HG03139 (cell line): ENCODE data around the gene MRTFA.
"Not testable (repeated sequence)": the region's sequence is repeated elsewhere in the genome, so short reads cannot be mapped to it uniquely, and the experiment has no call there.

Source experiments
- ATAC-seq: cut with Tn5 transposase; IDR thresholded peaks from one replicate; pipeline ENCODE4 v1.9.1; 2021; ENCODE audit not compliant: unreplicated experiment

MRTFA gene

DNA sequence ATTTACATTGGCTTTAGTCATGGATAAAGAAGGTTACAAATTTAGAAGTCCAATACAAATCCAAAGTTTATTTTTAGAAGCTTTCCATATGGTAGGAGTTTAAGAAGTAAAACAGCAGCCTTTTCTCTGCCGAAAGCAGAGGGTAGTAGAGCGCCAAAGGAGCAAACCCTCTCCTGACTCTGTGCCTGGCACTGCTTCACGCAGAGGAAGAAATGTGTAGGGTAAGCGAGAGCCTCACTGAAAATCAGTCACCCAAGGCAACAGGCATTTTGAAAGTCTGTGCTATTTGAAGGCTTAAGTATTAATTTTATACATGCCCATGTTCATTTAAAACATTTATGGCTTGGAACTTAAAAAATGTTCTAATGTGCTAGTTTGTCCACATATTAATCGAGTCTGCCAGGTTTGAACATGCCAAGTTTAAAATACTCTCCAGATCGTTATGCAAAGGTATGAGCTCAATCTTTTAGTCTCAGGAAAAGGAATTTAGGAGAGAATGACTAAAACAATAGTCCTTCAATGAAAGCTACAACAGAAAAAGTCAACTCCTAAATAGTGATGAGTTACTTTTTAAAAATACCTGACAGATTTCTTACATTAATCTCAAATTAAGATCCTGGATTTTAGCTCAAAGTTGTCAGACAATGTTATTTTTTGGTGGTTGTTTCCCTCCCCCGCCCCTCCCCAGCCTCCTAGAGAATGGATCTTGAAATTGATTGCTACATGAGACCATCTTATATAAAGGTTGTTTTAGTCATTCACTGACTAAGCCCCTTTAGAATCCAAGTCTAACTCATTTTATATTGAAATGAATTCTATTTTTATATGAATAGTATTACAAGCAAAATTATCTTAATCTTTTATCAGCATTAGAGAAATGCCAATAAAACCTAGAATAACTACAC, 38.7 kb downstream of the MRTFA start:
- no peak for ATAC-seq

DNA sequence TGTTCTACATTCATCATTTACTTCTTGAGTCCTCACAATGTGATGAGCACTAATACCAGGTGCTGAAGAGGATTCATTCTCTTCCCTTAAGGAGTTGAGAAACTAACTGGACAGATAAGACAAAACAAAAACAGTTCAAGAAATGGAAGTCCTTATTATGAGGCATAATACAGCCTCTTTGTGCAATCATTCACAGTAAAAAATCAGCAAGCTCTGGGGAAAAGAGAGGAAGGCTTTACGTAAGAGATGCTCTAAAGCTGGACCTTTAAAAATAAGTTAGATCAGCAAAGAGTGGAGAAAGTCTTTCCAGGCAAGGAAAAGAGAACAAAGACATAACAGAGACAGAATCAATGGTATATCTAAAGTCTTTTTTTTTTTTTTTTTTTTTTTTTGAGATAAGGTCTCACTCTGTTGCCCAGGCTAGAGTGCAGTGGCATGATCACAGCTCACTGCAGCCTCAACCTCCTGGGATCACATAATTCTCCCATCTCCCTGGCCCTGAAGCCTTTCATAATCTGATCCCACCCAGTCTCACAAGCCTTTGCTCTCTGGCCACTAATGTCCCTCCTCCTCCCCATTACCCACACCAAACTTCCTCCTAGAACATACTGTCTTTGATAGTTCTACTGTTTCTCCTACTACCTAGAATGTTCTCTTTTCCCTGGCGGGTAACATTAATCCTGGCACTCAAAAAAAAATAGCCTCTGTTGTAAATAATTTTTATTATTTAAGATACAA, 40.9 kb downstream of the MRTFA start:
- no peak for ATAC-seq

DNA sequence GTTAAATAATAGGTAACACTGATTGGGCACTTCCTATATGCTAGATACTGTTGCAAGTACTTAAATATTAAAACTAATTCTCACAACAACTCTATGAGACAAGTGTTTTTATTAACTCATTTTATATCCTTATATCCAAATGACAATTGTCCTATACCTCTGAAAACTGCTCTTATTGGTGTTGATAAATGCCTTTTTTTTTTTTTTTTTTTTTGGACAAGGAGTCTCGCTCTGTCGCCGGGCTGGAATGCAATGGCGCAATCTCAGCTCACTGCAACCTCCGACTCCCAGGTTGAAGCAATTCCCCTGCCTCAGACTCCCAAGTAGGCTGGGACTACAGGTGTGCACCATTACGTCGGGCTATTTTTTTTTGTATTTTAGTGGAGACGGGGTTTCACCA, 41.6 kb downstream of the MRTFA start:
- ATAC-seq = no peak

DNA sequence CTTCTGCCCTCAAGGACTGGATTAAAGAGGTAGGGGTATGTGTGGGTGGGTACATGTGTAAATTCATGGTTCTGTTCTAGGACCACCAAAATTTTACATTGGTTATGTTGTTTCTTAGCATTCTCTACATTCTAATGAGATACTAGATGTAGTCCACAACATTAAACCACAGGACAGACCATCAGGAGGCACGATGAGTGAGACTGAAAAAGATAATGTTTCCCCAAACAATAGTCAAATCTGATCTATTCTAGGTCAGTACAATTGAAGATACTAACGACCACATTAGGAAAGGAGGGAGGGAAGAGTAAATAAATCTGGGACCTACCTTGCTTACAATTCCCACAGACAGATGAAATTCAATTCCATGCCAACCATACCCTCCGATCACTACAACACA, 42.2 kb downstream of the MRTFA start:
- ATAC-seq = no peak

DNA sequence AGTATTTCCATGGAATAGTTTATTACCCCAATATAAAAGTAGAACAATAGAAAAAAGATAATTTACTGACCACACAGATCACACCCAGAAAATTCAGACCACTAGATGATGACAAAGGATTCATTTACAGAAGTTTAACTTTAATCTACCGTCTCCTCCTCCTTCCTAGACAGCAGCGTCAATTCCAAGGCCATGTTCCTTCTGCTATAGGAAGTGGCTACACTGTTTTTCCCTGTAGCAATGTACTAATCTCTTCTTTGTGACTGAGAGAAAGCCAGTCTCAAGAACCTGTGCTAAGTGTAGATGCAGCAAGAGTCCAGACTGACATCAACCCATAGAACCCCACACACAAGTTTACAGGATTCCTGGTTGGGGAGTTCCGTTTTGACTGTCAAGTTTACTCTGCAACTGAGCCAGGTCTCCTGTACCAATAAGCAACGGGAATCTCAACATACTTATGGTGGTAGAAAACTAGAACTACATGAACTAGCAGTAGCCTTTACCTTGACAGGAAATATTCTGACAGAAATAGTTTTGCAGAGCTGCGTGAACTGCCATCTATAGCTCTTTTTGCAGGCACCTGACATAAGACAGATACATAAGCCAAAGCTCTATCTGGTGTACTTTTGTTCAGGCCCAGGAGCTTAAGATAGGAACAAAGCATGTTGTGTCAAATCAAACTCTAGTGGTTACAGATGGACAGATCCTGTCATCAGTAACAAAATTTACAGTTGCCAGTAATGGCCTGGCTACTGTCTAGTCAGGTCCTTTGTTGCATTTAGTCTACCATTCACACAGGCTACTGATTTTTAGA, 42.9 kb downstream of the MRTFA start:
- no peak for ATAC-seq

DNA sequence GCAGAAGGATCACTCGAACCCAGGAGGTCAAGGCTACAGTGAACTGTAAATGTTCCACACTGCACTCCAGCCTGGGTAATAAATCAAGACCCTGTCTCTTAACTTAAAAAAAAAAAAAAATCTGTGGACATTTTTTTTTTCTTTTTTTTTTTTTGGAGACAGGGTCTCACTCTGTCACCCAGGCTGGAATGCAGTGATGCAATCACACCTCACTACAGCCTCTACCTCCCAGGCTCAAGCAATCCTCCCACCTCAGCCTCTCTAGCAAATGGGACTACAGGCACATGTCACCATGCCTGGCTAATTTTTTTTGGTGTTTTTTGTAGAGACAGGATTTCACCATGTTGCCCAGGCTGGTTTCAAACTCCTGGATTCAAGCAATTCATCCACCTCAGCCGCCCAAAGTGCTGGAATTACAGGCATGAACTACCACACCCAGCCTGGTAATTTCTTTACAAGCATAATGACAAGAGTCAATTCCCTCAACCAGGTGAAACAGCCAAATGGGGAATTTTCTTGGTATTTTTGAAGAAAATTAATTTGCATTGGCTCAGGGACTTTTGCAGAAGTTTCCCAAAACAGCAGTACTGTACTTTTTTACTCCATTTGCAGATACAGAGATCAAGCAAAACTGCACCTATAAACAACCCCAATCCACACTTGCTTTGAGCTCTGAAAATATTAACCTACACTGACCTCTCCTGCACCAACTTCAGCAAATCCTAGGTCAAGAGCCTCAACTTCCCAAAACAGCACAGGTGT, 44.0 kb downstream of the MRTFA start:
- no peak for ATAC-seq

DNA sequence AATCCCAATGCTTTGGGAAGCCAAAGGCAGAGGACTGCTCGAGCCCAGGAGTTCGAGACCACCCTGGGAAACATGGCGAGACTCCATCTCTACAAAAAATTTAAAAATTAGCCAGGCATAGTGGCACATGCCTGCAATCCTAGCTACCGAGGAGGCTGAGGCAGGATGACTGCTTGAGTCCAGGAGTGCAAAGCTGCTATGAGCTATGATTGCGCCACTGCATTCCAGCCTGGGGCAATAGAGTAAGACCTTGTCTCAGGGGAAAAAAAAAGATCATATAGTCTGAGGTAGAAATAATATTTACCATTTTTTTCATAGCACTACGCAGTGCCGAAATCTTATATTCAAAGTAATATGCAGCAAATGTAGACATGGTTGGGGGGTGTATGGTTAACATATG, 47.8 kb downstream of the MRTFA start:
- no peak for ATAC-seq

DNA sequence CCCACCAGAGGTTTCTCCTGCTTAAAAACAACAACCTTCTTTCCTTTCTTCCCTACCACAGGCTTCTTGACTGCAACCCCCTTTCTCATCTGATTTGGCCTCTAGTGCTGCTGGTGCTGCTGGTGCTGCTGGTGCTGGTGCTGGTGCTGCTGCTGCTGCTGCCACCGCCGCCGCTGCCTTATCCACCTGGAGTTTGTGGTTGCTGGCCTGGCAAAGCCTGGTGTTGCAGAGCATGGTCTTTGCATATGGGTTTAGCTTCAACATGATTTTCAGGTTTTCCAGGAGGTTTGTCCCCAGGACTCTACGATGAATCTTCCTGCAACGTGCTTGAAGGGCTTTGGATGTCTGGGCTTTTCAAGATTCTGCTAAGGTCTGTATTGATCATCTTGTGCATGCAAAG, 49.7 kb downstream of the MRTFA start:
- ATAC-seq = no peak

DNA sequence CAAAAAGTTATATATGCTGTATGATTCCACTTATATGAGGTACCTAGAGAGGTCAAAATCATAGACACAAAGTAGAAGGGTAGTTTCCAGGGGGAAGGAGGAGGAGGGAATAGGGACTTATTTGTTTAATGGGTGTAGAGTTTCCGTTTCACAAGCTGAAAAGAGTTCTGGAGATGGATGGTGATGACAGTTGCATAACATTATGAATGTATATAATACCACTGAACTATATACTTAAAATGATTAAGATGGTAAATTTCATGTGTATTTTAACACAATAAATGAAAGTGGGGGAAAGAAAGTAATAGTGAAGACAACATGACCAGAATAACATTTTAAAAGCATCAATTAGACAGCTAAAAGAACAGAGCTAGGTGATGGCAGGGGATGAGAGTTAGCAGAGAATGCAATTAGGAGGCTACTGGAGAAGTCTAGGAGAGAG, 51.2 kb downstream of the MRTFA start:
- ATAC-seq = no peak

DNA sequence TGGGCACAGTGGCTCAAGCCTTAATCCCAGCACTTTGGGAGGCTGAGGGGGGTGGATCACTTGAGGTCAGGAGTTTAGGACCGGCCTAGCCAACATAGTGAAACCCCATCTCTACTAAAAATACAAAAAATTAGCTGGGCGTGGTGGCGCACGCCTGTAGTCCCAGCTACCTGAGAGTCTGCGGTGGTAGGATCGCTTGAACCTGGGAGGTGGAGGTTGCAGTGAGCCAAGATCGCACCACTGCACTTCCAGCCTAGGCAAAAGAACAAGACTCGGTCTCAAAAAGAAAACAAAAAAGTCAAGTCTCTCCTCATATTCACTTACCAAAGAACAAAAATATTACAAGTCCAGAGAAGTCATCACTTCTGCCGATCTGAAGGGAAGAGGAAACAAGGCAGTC, 51.8 kb downstream of the MRTFA start:
- not testable (repeated sequence) for ATAC-seq

DNA sequence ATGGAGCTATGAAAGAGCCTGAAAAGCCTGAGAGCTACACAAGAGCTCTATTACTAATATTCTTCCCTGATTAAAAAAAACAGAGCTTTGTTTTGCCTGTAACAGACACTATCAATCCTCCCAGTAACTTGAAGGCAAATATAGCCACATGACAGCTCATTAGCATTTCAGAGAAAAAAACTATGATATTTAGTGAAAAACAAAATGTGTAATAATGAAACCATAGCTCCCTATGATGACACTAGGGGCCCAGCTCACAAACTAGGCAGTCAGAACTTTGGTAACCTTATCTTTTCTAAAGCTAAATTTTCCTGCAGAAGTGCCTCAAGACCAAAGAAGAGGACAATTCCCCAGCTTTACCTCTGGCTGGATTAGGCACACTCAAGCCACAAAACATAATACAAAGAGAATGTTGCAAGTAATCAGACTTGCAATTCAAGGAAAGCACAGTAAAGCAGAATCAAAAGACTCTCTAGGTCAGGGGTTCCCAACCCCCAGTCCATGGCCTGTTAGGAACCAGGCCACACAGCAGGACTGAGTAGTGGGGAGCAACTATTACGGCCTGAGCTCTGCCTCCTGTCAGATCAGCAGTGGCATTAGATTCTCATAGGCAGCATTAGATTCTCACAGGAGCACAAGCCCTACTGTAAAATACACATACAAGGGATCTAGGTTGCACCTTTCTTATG, 53.3 kb downstream of the MRTFA start:
- no peak for ATAC-seq

DNA sequence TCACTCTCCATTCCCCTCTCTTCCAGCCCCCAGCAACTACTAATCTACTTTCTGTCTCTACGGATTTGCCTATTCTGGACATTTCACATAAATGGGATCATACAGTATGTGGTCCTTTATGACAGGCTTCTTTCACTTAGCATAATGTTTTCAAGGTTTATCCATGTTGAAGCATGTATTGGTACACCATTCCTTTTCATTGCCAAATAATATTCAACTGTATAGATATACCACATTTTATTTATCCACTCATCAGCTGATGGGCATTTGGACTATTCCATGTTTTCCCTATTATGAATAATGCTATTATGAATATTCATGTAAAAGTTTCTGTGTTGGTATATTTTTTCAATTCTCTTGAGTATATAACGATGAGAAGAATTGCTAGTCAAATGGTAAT, 54.5 kb downstream of the MRTFA start:
- no peak for ATAC-seq

DNA sequence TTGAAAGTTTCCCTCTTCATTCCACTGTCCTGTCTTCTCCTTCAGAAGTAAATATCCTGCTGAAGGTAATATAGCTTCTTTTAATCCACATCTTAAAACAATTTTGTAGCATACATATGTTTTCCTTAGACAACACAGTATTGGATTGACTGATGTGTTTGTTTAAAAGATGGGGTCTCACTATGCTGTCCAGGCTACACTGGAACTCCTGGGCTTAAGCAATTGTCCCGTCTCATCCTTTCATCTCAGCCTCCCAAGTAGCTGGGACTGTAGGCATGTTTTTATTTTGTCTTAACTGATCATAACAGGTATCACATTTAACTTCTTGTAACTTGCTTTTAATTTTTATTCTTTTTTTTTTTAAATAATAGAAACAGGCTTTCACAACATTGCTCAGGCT, 55.9 kb downstream of the MRTFA start:
- ATAC-seq = no peak

DNA sequence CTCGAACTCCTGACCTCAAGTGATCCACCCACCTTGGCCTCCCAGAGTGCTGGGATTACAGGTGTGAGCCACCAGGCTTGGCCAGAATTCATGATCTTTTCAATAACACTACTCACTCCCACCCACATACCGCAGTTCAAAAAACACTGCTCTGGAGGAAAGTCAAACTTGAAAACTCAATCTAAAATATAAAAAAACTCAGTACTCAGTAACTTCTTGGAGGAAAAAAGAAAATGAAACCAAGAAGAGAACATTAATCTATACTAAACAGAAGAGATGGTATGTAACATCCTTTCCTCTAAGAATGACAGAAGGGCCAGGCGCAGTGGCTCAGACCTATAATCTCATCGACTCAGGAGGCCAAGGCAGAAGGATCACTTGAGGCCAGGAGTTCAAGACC, 58.3 kb downstream of the MRTFA start:
- ATAC-seq = no peak

DNA sequence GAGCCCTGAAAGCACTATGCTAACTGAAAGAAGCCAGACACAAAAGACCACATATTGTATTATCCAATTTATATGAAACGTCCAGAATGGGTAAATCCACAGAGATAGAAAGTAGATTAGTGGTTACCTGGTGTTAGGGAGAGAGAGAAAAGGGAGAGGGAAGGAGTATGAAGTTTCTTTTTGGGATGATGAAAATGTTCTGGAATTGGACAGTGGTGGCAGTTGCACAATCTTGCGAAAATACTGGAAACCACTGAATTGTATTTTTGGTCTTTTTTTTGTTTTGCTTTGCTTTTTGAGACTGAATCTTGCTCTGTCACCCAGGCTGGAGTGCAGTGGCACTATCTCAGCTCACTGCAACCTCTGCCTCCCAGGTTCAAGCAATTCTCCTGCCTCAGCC, 63.5 kb downstream of the MRTFA start:
- ATAC-seq = no peak

DNA sequence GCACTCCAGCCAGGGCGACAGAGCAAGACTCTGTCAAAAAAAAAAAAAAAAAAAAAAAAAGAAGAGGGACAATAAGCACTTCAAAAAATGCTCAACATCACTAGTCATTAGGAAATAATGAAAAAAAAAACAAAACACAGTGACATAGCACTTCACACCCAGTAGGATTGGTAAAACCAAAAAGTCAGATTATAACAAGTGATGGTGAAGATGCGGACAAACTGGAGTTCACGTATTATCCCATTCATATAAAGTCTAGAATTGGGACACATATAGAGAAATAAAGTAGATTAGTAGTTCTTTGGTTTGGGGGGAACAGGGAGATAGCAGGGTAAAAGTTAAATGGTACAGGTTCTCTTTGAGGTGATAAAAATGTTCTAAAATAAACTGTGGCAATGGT, 64.6 kb downstream of the MRTFA start:
- no peak for ATAC-seq

DNA sequence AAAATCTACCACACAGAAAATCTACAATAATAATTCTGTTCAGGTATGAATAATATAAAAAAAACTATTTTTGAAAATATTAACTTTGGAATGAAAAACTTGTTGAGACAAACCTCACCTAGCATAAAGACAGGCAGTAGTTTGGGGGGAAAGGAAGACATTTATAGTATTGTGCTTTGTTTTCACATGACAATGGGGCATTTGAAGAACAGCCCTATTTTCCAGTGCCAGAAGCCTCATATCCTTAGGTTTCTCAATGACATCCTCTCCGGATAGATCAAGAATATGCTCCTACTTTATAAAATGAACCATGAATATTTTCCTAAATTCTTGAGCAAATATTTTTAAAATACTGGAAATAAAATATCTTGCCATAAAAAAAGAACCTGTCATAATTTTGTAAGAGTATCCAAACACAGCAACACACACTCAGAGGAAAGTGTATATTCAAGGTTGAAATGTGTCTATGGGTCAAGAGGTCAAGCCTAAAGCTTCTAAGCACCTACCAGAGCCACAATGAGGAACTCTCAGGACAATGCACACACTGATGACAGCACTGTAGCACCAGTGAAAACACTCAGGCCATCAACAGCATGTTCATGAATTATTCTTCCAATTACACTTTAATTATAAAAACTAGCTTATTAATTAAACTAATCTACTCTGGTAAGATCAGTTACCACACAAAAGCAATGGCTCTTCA, 68.7 kb downstream of the MRTFA start:
- no peak for ATAC-seq

DNA sequence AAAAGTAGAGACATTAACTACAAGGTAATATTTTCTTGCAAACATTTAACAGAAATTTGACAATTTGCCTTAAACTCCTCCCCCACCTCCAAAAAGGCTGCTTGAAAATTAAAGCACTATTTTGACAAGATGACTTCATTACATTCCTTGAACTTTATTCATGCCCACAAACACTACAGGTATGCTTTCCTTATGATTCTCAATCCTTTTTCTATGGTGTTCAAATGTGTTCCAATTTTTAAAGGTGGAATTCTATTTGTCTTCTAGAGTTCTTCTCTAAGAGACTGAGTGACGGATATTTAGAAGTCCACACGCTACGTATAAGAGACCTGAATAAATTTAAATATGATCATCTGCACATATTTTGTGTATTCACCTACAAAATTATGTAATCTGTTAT, 69.4 kb downstream of the MRTFA start:
- ATAC-seq = no peak

DNA sequence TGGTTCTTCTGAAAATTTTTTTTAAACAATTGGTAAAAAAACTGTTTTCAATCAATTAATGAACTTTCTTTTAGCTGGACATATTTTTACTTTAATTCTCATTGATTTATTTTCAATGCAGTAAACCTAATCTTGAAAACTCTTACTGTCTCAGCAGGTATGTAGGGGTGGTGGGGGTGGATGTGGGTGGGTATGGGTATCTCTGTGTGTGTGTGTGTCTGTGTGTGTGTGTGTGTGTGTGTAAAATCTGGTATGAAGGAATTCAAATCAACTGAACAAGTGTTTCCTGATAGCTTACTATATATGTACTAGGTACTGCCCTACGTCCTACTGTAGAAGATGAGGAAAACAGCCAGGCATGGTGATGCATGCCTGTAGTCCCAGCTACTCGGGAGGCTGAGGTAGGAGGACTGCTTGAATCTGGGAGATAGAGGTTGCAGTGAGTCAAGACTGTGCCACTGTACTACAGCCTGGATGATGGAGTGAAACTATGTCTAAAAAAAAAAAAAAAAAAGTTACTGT, 75.5 kb downstream of the MRTFA start:
- ATAC-seq = no peak
